NCI-H524 (cell line): ENCODE measurements around the gene SFI1.

ENCODE experiments used
- DNase-seq, 2 experiments: peaks; one replicate each; lab custom pipeline; 2025; lab: John Stamatoyannopoulos, UW

The SFI1 gene

DNA sequence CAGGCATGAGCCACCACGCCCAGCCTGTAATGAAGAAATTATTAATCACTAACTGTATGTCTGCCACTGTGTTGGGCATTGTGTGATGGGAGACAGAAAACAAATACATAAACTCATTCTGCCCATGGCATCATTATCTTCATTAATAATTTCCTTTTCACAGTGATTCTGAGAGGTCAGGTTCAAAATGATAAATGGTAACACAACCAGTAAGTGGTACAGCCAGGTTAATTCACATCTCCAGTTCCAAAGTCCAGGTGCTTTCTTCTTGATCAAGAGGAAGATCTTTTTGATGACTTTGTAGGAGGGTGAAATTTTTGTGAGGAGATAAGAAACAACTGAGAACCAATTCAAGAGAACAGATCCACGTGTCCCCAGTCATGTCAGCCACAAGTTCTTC, 98.9 kb downstream of the SFI1 start:
- DNase-seq: no peak

DNA sequence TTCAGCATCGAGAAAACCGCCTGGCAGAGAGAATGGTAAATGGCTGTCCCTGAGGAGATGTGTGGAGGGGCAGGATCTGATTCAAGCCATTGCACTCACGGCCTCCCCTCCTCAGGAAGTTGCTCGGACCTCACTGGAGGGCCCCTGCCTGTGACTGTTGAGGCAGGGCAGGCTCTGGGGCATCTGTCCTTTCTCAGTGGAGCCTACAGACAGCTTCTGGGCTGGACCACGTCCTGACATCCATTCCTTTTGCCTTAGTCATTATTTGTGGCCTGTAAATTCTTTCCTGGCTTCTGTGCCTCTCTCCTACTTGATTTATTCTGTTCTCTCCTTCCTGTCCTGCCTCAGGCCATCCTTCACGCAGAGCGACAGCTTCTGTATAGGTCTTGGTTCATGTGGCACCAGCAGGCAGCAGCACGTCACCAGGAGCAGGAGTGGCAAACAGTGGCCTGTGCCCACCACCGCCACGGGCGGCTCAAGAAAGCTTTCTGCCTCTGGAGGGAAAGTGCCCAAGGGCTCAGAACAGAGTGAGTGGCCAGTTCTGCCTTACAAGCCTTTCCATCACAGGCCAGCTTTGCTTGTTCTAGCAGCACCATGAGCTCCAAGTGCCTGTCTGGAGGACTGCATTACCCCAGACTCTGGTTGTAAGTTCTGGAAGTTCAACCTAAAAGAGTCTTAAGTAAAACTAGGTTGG, 106.1 kb downstream of the SFI1 start:
- no peak for DNase-seq

DNA sequence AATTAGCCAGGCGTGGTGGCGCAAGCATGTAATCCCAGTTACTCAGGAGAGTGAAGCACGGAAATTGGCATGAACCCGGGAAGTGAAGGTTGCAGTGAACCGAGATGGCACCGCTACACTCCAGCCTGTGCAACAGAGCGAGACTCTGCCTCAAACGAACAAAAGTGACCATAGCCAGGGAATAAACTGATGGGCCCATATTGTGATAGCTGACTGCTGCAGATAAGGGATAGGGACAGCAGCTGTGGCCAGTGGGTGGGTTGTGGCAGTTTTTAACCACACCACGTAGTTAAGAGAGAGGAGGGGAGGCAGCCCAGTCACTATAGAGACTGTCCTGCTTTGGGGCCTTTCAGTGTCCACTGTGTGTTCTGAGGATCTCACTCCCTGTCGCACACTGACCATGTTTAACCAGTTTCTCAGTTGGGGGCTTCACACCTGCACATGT, 106.8 kb downstream of the SFI1 start:
- no peak for DNase-seq

DNA sequence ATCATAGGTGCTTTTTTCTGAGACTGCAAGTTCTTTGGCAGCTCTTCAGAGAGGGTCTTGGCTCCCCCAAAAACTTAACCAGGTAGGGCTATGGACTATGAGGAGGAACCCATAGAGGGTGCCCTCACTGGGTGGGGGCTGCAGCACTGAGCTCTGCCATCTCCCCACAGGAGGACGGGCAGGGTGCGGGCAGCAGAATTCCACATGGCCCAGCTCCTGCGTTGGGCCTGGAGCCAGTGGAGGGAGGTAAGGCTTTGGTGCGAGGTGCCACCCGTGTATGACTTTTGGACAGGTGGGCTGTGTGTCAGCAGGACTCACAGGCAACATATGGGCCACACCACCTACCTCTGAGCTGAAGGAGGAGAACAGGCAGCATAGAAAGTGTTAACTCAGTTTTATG, 107.2 kb downstream of the SFI1 start:
- no peak for DNase-seq

DNA sequence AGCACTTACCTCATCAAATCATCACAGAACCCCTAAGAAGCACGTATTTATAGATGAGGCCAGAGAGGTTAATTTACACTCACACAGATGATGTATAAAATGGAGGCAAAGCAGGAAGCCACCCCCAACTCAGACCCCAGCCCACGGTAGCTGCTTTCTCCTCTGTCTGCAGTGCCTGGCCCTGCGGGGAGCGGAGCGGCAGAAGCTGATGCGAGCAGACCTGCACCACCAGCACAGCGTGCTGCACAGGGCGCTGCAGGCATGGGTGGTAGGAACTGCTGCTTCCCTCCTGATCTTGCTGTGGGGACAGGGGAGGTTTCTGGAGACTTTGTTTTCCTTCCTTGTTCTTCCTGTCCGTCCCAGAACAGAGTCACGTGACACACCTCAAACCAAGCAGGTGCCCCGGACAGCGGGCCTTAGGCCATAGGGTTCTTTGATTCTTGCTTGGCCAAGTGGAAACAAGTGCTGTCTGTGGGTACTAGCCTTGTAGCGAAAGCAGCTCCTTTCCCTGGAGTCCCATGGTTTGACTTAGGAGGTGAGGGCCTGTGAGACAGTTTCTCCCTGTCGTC, 107.9 kb downstream of the SFI1 start:
- no peak for DNase-seq

DNA sequence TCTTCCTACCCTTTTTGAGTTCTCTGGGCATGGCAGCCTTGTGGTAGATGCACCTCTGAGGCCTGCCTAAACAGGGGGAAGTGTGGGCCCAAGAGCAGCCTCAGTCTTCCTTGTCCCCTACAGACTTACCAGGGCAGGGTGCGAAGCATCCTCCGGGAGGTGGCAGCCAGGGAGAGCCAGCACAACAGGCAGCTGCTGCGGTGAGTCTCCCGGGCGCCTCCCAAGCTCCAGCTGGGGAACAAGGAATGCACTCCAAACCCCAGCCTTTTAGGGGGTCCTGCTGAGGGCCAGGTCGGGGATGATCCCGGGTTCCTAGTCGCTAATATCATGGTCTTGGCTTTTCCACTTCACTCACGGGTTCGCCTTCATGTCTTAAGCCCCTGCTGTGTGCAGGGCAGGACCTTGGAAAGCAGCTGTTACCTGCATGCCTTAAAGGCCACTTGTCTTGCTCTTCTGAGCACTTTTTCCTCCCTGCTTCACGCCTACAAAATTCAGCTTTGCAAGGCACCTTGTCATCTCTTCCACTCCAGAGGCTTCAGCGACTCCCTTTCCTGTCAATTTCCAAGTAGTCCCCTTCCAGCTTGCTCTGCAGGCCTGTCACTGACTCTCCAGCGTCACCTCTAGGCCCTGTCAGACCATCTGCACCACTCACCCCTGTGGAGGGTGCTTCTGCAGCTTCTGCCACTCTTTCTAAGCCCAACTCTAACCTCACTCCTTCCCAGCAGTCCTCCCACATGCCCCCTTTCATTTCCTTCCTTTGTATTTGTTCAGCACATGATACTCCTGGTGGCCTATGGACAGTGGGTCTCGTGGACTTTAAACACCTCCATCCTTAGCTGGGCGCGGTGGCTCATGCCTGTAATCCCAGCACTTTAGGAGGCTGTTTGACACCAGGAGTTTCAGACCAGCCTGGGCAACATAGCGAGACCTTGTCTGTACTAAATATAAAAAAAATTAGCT, 108.7 kb downstream of the SFI1 start:
- peak; percentile 16 to 64 for DNase-seq

DNA sequence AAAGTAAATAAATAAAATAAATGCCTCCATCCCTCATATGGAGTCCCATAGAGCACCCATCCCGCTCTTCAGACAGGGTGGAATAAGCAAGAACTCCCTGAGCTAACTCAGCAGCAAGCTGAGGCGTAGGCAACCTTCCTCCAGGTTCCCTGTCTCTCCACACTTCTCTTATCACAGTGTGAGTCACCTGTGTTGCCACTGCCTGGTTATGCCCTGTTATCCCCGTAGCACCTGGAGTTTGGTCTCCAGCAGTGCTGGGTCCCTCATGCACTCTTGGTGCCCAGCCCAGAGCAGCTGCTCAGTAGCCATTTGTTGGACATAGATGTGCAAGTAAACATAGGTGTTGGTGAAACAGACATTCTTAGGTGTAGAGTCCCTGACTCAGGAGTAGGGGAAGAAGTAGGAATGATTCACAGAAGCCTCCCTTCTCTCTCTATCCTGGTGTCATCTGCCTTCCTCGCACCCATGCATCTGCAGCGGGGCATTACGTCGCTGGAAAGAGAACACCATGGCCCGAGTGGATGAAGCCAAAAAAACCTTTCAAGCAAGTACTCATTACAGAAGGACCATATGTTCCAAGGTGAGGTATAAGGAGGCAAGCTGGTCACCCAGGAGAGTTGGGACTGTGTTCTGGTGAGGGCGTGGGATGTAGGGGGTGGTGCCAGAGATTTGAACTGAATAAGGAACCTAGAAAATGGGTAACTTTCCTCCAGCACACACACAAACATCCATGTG, 109.7 kb downstream of the SFI1 start:
- peak; percentile 85 to 90 for DNase-seq

DNA sequence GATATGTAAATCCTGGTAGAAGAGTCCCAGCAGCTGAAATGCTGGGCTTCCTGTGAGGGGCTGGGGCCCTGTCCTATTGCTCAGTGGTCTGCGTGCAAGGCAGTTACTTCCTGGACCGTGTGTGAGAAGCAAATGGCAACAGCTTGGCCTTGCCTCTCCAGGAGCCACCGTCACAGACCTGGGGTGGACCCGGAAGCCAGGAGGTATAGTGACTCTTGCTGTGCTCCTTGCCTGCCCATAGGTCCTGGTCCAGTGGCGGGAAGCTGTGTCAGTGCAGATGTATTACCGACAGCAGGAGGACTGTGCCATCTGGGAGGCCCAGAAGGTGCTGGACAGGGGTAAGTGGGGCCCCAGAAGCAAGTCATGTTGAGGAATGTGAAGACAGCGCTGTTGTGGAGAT, 111.4 kb downstream of the SFI1 start:
- no peak for DNase-seq

DNA sequence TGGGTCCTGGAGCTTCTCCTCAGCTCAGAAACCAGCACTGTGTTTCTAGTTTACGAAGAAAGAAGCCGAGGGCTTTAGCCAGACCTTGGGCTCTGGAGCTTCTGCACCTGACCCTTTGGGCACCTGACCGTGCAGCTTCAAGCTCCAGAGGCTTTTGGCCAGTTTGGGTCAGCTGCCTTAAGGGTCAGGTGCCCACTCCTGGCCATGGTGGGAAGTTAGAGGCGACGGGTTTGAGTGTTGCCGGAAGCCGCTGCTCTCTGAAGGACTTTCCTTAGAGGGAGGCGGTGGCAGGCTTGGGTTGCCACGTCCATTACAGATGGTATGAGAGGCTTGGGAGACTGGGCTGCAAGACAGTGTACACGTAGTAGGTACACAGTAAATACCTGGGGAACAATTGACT, 113.4 kb downstream of the SFI1 start:
- no peak for DNase-seq

DNA sequence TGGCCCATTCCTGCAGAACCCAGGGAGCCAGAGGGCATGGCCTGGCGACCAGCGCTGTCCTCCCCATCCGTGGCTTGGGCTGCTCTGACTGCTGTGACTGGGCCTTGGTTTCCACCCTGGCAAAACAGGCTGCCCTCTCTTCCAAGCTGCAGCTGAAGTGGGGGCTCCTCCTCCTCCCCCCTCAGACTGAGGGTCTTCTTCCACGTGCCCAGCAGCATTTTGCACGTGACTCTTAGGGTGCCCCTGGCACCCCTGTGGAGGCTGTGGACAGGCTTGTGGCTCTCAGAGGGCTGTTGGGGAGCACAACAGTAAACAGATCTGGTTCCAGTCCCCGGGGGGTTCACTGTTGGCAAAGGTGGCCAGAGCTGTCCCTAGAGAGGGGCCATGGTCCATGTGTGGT, 114.3 kb downstream of the SFI1 start:
- DNase-seq: no peak

DNA sequence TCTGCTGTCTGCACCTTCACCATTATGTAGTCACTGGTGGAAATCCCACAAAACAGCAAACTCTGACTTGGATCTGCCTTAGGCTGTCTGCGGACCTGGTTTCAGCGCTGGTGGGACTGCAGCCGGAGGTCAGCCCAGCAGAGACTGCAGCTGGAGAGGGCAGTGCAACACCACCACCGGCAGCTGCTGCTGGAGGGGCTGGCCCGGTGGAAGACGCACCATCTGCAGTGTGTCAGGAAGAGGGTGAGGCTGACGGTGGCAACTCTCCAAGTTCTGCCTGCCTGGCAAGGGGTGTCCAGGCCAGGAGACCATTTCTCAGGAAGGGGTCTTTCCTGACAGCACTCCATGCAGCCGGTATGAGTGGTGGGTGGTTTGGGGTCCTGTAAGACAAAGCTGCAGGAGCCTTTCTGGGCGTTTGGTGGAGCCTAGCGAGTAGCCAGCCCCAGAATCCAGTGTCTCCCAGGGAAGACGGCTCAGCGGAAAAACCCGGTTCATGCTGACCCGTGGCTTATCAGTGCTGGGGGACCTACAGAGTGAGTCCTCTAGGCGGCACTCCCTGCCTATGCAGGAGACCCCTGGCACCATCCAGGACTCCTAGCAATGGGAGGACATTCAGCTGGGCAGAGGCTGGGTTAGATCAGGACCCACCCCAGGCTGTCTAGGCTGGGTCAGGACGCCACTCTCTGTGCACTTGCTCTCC, 114.9 kb downstream of the SFI1 start:
- peak in 1 of 2 experiments; percentile 27 for DNase-seq

DNA sequence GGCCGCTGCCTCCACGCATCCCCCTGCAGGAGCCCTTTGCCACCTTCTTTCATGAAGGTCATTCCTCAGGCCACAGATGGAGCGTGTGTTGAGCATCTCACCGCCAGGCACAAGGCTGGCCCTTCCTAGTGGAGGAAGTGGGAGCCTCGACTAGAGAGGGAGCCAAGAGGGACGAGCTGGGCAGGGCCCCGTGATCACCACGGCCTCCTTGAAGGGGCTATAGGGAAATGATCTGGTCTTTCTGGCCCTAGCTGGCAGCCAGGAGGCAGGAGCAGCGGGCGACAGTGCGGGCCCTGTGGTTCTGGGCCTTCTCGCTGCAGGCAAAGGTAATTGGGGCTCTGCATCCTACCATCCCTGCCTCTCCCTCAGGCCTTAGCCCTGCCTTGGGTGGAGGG, 116.6 kb downstream of the SFI1 start:
- no peak for DNase-seq

DNA sequence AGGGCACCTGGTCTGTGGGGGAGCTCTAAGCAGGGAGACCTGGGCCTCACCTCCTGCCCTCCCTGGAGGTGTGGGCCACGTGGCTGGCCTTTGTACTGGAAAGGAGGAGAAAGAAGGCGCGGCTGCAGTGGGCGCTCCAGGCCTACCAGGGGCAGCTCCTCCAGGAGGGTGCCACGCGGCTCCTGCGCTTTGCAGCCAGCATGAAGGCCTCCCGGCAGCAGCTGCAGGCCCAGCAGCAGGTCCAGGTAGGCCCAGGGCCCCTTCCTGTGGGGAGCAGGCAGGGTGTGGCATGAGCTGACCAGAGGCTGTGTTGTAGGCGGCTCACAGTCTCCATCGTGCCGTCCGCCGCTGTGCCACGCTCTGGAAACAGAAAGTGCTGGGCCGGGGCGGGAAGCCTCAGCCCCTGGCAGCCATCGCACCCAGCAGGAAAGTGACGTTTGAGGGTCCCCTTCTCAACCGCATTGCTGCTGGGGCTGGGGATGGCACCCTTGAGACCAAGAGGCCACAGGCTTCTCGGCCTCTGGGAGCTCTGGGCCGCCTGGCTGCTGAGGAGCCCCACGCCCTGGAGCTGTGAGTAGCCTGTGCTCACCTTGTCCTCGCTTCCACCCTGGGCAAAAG, 117.1 kb downstream of the SFI1 start:
- DNase-seq: no peak

DNA sequence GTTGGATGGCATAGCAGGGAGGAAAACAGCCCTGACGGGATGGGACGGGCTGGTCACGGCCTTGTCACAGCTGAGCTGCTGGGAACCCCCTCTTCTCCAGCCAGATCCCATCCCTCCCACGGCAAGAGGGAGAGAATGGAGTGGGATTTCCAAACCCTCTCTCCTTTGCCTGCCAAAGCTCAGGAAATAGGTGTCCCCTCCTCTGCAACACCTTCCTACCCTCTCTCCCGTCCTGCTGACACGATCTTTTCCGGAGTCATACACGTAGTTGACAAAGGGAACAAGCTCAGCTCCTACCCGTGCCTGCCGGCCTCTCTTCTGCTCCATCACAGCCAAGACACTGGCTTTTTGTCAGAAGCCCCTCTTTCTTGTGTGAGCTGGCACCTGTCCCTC, 117.6 kb downstream of the SFI1 start:
- DNase-seq: no peak

DNA sequence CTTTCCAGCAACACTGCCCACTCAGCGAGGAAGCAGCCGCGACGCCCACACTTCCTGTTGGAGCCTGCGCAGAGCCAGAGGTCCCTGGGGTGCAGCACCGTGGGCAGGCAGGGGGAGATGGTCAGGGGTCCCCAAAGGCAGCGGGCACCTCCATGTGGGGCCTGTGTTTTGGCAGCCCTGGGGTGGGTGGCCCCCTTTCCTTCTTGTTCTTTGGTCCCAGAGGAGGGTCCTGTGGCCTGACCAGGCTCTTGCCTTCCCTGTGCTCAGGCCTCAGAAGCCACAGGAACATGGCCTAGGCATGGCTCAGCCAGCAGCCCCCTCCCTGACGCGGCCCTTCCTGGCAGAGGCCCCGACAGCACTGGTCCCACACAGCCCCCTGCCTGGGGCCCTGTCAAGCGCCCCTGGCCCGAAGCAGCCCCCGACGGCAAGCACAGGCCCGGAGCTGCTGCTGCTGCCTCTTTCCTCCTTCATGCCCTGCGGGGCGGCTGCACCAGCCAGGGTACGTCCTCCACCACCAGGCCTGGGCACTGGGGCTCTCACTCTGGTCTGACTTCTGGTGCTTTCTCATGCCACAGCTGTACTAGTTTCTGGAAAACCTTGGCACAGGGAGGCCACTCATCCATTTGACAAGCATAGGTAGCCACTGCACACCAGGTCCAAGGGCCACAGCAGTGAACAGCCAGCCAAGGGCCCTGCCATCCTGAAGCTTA, 118.6 kb downstream of the SFI1 start:
- DNase-seq: no peak

DNA sequence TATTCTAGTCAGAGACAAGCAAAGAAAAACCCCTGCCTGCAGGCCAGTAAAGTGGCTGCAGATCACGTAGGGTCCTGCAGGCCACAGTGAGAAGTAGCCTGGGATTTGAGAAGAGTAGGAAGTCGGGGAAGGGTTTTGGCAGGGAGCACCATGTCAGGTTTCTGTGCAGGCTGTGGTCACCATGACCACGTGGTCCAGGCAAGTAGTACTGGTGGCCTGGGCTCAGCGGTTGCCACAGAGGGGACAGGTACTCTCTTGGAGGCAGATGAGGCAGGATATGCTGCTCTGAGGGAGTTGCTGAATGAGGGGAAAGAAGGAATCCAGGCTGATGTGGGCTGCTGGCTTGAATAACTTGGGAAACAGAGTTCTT, 119.1 kb downstream of the SFI1 start:
- DNase-seq: no peak

DNA sequence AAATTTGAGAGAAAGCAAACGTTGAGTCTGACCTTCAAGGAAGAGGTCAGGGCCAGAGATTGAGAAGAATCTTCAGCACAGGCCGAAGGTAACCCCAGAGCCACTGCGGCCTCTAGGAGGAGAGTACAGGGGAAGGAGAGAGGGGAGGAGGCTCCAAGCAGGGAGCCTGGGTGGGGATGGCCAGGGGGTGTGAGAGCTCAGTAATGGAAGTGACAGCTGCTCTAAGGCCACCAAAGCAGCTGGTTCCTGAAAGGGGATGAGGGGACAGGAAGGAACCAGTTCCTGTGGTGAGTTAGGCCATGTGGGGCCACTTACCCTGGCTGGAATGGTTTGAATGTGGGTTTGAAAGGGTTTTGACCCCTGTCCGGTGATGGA, 119.6 kb downstream of the SFI1 start:
- DNase-seq: no peak

DNA sequence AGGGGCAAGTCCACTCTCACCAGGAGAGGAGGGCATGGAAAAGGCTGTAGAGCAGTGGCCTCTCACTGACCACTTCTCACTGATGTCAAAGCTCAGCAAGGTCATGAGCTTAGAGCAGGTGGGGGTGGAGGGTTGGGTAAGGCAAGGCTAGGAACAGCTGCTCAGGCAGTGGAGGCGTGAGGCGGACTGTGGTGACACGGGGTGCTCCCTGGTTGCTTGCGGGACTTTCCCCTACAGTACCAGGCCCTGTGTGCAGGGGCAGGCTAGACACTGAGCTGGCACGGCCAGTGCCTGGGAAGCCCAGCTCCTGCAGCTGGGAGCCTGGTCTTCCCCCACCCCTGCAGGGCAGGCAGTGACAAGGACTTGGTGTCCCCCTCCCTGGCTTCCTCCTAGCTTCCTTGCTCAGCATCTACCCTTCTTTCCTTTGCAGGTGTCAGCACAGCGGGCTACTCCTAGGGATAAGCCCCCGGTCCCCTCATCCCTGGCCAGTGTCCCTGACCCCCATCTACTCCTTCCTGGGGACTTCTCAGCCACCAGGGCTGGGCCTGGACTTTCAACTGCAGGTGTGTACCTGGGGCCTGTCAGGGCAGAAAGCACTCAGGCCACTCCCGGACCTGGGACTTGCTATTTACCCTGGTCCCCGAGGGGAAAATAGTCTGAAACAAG, 120.1 kb downstream of the SFI1 start:
- no peak for DNase-seq

DNA sequence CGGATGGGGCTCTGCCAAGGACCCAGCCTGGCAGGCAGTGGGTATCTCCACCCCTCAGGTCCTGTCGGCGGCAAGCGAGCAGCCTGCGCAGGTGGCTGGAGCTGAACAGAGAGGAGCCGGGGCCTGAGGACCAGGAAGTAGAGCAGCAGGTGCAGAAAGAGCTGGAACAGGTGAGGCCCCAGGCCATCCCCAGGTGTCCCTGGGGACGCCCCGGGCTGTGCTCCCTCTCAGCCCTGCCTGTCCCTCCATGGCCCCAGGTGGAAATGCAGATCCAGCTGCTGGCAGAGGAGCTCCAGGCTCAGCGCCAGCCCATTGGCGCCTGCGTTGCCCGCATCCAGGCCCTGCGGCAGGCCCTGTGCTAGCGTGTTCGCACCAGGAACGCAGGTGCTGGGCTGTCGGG, 121.7 kb downstream of the SFI1 start:
- no peak for DNase-seq
